Activated T-cell treated with anti-CD3 and anti-CD28 coated beads for 48 hours (primary cell): ENCODE results near the gene RGS7.
"Not testable (repeated sequence)": the region's sequence is repeated elsewhere in the genome, so short reads cannot be mapped to it uniquely, and the experiment has no call there.

Experiments
- DNase-seq: peaks from one replicate; pipeline ENCODE4 v3.0.0-alpha.2; 2020; ENCODE audit warnings: low read depth

Gene RGS7

GRCh38 chr1:240829487-240829886 is 527.5 kb downstream of the RGS7 start:
- no peak for DNase-seq

GRCh38 chr1:240827786-240828185 is 529.2 kb downstream of the RGS7 start:
- no peak for DNase-seq

GRCh38 chr1:240824238-240824637 is 532.8 kb downstream of the RGS7 start:
- DNase-seq: no peak

- no peak for DNase-seq
These were observed 533.6 kb downstream of the RGS7 start for GRCh38 chr1:240823357-240823756.

GRCh38 chr1:240821925-240822324 is 535.1 kb downstream of the RGS7 start:
- DNase-seq: no peak

- DNase-seq: no peak
These were observed 536.2 kb downstream of the RGS7 start for GRCh38 chr1:240820816-240821215.

GRCh38 chr1:240816472-240816871 is 540.5 kb downstream of the RGS7 start:
- DNase-seq: no peak

GRCh38 chr1:240813720-240814119 is 543.3 kb downstream of the RGS7 start:
- no peak for DNase-seq

- DNase-seq: no peak
These were observed 545.7 kb downstream of the RGS7 start for GRCh38 chr1:240811256-240811655.

- no peak for DNase-seq
These were observed 548.6 kb downstream of the RGS7 start for GRCh38 chr1:240808381-240808780.

GRCh38 chr1:240806200-240806745 is 550.7 kb downstream of the RGS7 start:
- DNase-seq: no peak

- DNase-seq: no peak
These were observed 552.5 kb downstream of the RGS7 start for GRCh38 chr1:240804475-240804874.

GRCh38 chr1:240803151-240803550 is 553.9 kb downstream of the RGS7 start:
- DNase-seq: no peak

GRCh38 chr1:240802271-240802670 is 554.7 kb downstream of the RGS7 start:
- DNase-seq: no peak

GRCh38 chr1:240801442-240801841 is 555.6 kb downstream of the RGS7 start:
- no peak for DNase-seq

GRCh38 chr1:240800291-240800690 is 556.7 kb downstream of the RGS7 start:
- DNase-seq: no peak

- no peak for DNase-seq
These were observed 560.0 kb downstream of the RGS7 start for GRCh38 chr1:240797050-240797449.

- no peak for DNase-seq
These were observed 562.8 kb downstream of the RGS7 start for GRCh38 chr1:240794046-240794843.

GRCh38 chr1:240792915-240793529 is 564.0 kb downstream of the RGS7 start:
- no peak for DNase-seq

GRCh38 chr1:240790856-240791255 is 566.1 kb downstream of the RGS7 start:
- DNase-seq: no peak

GRCh38 chr1:240786880-240787279 is 570.1 kb downstream of the RGS7 start:
- DNase-seq: no peak

GRCh38 chr1:240784776-240785175 is 572.2 kb downstream of the RGS7 start:
- DNase-seq: no peak

GRCh38 chr1:240783728-240784137 is 573.3 kb downstream of the RGS7 start:
- DNase-seq: not testable (repeated sequence)
